Measurements from ENCODE around the gene CDH13.

DNA sequence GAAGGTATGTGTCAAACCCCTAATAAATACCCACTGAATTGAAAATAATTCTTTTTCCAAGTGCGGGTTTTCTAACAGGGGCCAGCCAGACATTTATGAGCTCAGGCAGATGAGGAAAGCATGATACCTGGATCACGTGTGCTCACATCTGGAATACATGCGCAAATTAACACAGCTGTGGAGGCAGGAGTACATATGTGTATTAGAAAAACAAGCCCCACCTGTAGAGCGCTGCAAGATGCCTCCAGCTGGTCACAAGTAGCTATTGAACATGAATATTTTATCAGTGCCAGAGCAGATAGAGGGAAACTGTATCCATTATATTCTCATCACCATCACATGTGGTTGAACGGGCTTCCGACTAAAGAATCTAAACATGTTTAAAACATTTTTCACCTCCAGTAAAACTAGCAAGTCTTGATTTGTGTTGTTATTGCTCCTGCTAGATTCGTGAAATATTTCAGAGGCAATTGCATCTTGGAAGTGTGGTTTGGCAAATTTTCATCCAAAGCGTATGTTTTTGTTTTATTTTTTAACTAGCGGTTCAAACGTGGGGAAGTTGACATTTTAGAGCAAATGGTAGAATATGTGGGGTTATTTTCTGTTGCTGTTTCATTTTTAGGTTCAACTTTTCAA, 482.8 kb downstream of the CDH13 start:
- TF ChIP-seq, protein P1, sequence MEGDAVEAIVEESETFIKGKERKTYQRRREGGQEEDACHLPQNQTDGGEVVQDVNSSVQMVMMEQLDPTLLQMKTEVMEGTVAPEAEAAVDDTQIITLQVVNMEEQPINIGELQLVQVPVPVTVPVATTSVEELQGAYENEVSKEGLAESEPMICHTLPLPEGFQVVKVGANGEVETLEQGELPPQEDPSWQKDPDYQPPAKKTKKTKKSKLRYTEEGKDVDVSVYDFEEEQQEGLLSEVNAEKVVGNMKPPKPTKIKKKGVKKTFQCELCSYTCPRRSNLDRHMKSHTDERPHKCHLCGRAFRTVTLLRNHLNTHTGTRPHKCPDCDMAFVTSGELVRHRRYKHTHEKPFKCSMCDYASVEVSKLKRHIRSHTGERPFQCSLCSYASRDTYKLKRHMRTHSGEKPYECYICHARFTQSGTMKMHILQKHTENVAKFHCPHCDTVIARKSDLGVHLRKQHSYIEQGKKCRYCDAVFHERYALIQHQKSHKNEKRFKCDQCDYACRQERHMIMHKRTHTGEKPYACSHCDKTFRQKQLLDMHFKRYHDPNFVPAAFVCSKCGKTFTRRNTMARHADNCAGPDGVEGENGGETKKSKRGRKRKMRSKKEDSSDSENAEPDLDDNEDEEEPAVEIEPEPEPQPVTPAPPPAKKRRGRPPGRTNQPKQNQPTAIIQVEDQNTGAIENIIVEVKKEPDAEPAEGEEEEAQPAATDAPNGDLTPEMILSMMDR (IDR thresholded peaks at IDR 0.05): no peak
- no peak for TF ChIP-seq ZFX (IDR thresholded peaks at IDR 0.05; ENCODE audit: borderline replicate concordance)
